HCT116 (cell line): Measurements from ENCODE around the gene BFSP2. TPM values are rescaled to one million over a fixed set of nuclear protein-coding genes. Genes with fewer than 3 reads are reported as not detected.

Source experiments
- ATAC-seq: fragments of 200-7000 bp; cut with Tn5 transposase; 2 replicates; pipeline ENCODE4 v1.9.1; 2020; ENCODE audit warnings: mild to moderate bottlenecking, moderate library complexity
- BruUV-seq: library from RNA; stranded (reverse); fragments of 400-500 nt; replicated peaks from 2 replicates; lab custom pipeline; 2021; lab: Mats Ljungman, UMichigan
- CTCF ChIA-PET: fragments of 300-600 bp; sonication (Branson Sonifier 250); formaldehyde crosslinking; loops from one replicate; lab custom pipeline; 2021; ENCODE audit warnings: antibody characterized with exemption; lab: Charles Lee
- POLR2A ChIA-PET: fragments of 300-600, 350-600 bp; sonication (Branson Sonifier 250); formaldehyde crosslinking; loops from one replicate; lab custom pipeline; 2021; ENCODE audit warnings: antibody characterized with exemption; lab: Charles Lee
- RAD21 ChIA-PET, 2 experiments: fragments of 300-600 bp; sonication (Branson Sonifier 250); formaldehyde crosslinking; loops; one replicate each; lab custom pipeline; 2023; ENCODE audit warnings: low total read pairs in 2 of 2; ENCODE audit not compliant: uncharacterized antibody in 2 of 2, unreplicated experiment in 2 of 2, low non-redundant PET in 1 of 2; lab: Charles Lee
- DNase-seq: peaks from one replicate; pipeline ENCODE4 v3.0.0-alpha.2; 2010; ENCODE audit warnings: low read depth, low spot score
- H2AFZ ChIP-seq: fragments of 200-600 bp; shearing (Covaris generic), sonication (generic); 2 replicates; pipeline ENCODE4 v1.6.1; 2017; ENCODE audit warnings: low read depth, mixed run types, mixed read lengths, antibody characterized with exemption, low read length; ENCODE audit not compliant: poor library complexity, severe bottlenecking
- H3K27ac ChIP-seq: 2 replicates; pipeline ENCODE4 v1.5.1; 2012; ENCODE audit warnings: low read depth, low read length
- H3K27me3 ChIP-seq: fragments of 200-600 bp; sonication (generic); 2 replicates; pipeline ENCODE4 v1.6.1; 2016; ENCODE audit warnings: mixed run types, low read length, mixed read lengths; ENCODE audit not compliant: insufficient read depth
- H3K36me3 ChIP-seq, 2 experiments: fragments of 200-500 bp in 1 of 2; fragments of 200-600 bp in 1 of 2; sonication (Bioruptor generic) in 1 of 2; sonication (generic) in 1 of 2; 2 replicates each; pipeline versions ENCODE4 v1.5.1 to v1.6.1; 2014 to 2016; ENCODE audit warnings: low read length in 2 of 2, inconsistent platforms in 1 of 2, mixed read lengths in 1 of 2, mixed run types in 1 of 2; ENCODE audit not compliant: insufficient read depth in 2 of 2, control insufficient read depth in 1 of 2
- H3K4me1 ChIP-seq, 2 experiments: fragments of 200-600 bp in 1 of 2; sonication (generic) in 1 of 2; 2 replicates each; pipeline versions ENCODE4 v1.5.1 to v1.6.1; 2012 to 2017; ENCODE audit warnings: low read length in 2 of 2, inconsistent platforms in 1 of 2, mild to moderate bottlenecking in 1 of 2, mixed read lengths in 1 of 2, mixed run types in 1 of 2, moderate library complexity in 1 of 2; ENCODE audit not compliant: insufficient read depth in 2 of 2, control insufficient read depth in 1 of 2
- H3K4me2 ChIP-seq: fragments of 200-600 bp; sonication (generic); 2 replicates; pipeline ENCODE4 v1.6.1; 2017; ENCODE audit warnings: mixed run types, low read length, mixed read lengths
- H3K4me3 ChIP-seq, 2 experiments: fragments of 200-600 bp in 1 of 2; sonication (generic) in 1 of 2; replicated peaks in 1 of 2; 2 replicates each; pipeline ENCODE4 v1.5.1; 2011 to 2016; ENCODE audit warnings: low read length in 2 of 2, control low read depth in 1 of 2, low read depth in 1 of 2, mild to moderate bottlenecking in 1 of 2, mixed read lengths in 1 of 2, mixed run types in 1 of 2
- H3K79me2 ChIP-seq: fragments of 200-600 bp; sonication (generic); 2 replicates; pipeline ENCODE4 v1.6.1; 2017; ENCODE audit warnings: mild to moderate bottlenecking, mixed run types, low read length, moderate library complexity, mixed read lengths; ENCODE audit not compliant: insufficient read depth
- H3K9ac ChIP-seq: fragments of 200-600 bp; sonication (generic); 2 replicates; pipeline ENCODE4 v1.6.1; 2016; ENCODE audit warnings: low read length, mixed read lengths
- H3K9me2 ChIP-seq: fragments of 200-600 bp; sonication (generic), shearing (Covaris generic); 2 replicates; pipeline ENCODE4 v1.6.1; 2017; ENCODE audit warnings: mixed run types, mild to moderate bottlenecking, moderate library complexity; ENCODE audit not compliant: insufficient read depth
- H3K9me3 ChIP-seq, 2 experiments: fragments of 200-500 bp in 1 of 2; fragments of 200-600 bp in 1 of 2; sonication (Bioruptor generic) in 1 of 2; sonication (generic) in 1 of 2; 2 replicates each; pipeline ENCODE4 v1.6.1; 2014 to 2017; ENCODE audit warnings: low read length in 2 of 2, mixed read lengths in 2 of 2, inconsistent platforms in 1 of 2, low read depth in 1 of 2, mild to moderate bottlenecking in 1 of 2, mixed run types in 1 of 2, moderate library complexity in 1 of 2; ENCODE audit not compliant: control insufficient read depth in 1 of 2, insufficient read depth in 1 of 2
- H4K20me1 ChIP-seq: fragments of 200-600 bp; sonication (generic), shearing (Covaris generic); 2 replicates; pipeline ENCODE4 v1.6.1; 2017; ENCODE audit warnings: mixed run types, mild to moderate bottlenecking, moderate library complexity; ENCODE audit not compliant: insufficient read depth
- CEBPB ChIP-seq: IDR thresholded peaks from 2 replicates; pipeline ENCODE4 v1.6.1; 2012; ENCODE audit warnings: low read depth
- CTCF ChIP-seq, 3 experiments: fragments of 200-600 bp in 1 of 3; sonication (generic) in 1 of 3; IDR thresholded peaks in 2 of 3; conservative IDR thresholded peaks in 1 of 3; 2 replicates each; pipeline ENCODE4 v1.5.1; 2012 to 2017; ENCODE audit warnings: low read depth in 2 of 3, low read length in 2 of 3, antibody characterized with exemption in 1 of 3, borderline replicate concordance in 1 of 3, control low read depth in 1 of 3, mild to moderate bottlenecking in 1 of 3, mixed read lengths in 1 of 3, mixed run types in 1 of 3, moderate library complexity in 1 of 3; ENCODE audit not compliant: insufficient read depth in 1 of 3
- EGR1 ChIP-seq: IDR thresholded peaks from 2 replicates; pipeline ENCODE4 v1.6.1; 2012; ENCODE audit warnings: low read depth
- ELF1 ChIP-seq: IDR thresholded peaks from 2 replicates; pipeline ENCODE4 v1.6.1; 2012; ENCODE audit warnings: low read depth, borderline replicate concordance
- EZH2 ChIP-seq: fragments of 200-600 bp; sonication (generic); IDR thresholded peaks from 2 replicates; pipeline ENCODE4 v1.6.1; 2017; ENCODE audit warnings: antibody characterized with exemption, mixed run types
- EZH2phosphoT487 ChIP-seq: fragments of 200-600 bp; IDR thresholded peaks from 2 replicates; pipeline ENCODE4 v1.6.1; 2018; ENCODE audit warnings: antibody characterized with exemption, borderline replicate concordance
- FOSL1 ChIP-seq: IDR thresholded peaks from 2 replicates; pipeline ENCODE4 v1.6.1; 2012; ENCODE audit warnings: low read depth
- JUND ChIP-seq: IDR thresholded peaks from 2 replicates; pipeline ENCODE4 v1.6.1; 2012
- MAX ChIP-seq: IDR thresholded peaks from 2 replicates; pipeline ENCODE4 v1.6.1; 2012
- POLR2AphosphoS5 ChIP-seq: IDR thresholded peaks from 2 replicates; pipeline ENCODE4 v1.6.1; 2011; ENCODE audit warnings: mild to moderate bottlenecking, low read depth, low read length, moderate library complexity
- RAD21 ChIP-seq: IDR thresholded peaks from 2 replicates; pipeline ENCODE4 v1.6.1; 2012; ENCODE audit warnings: low read depth, mild to moderate bottlenecking
- REST ChIP-seq: IDR thresholded peaks from 2 replicates; pipeline ENCODE4 v1.6.1; 2012; ENCODE audit warnings: low read depth
- SIN3A ChIP-seq: IDR thresholded peaks from 2 replicates; pipeline ENCODE4 v1.6.1; 2012; ENCODE audit warnings: low read depth
- SP1 ChIP-seq: IDR thresholded peaks from 2 replicates; pipeline ENCODE4 v1.6.1; 2012; ENCODE audit warnings: low read depth
- SRF ChIP-seq: IDR thresholded peaks from 2 replicates; pipeline ENCODE4 v1.6.1; 2012; ENCODE audit warnings: low read depth
- TCF7L2 ChIP-seq: IDR thresholded peaks from 2 replicates; pipeline ENCODE4 v1.7.0; 2011; ENCODE audit warnings: borderline replicate concordance, inconsistent platforms; ENCODE audit not compliant: insufficient read depth, insufficient read length; ENCODE audit errors: extremely low read depth
- YY1 ChIP-seq: IDR thresholded peaks from 2 replicates; pipeline ENCODE4 v1.6.1; 2011; ENCODE audit warnings: low read length, low read depth, moderate library complexity, mild to moderate bottlenecking; ENCODE audit not compliant: insufficient replicate concordance; ENCODE audit errors: extremely low read depth
- ZBTB33 ChIP-seq: IDR thresholded peaks from 2 replicates; pipeline ENCODE4 v1.6.1; 2011; ENCODE audit warnings: mild to moderate bottlenecking, low read length, moderate library complexity; ENCODE audit not compliant: insufficient replicate concordance; ENCODE audit errors: extremely low read depth
- ZFX ChIP-seq: fragments of 450-650 bp; IDR thresholded peaks from 2 replicates; pipeline ENCODE4 v1.6.1; 2017
- ZNF274 ChIP-seq: fragments of 200-500 bp; sonication (Bioruptor generic); IDR thresholded peaks from 2 replicates; pipeline ENCODE4 v1.6.1; 2014; ENCODE audit warnings: mild to moderate bottlenecking, low read depth, low read length, inconsistent platforms
- intact Hi-C: fragments of 100-400 bp; cut with micrococcal nuclease; formaldehyde crosslinking; loops from 2 replicates; pipeline ENCODE4 v1.10.0; 2022
- total RNA-seq: library from RNA; stranded (reverse); gene quantifications from one replicate; pipeline ENCODE4 v1.2.1, GENCODE V29; 2021; ENCODE audit not compliant: unreplicated experiment

BFSP2 gene
- total RNA-seq, 1 experiment from 2014 or later: not detected

- CTCF ChIA-PET: interaction anchor here (1.0 kb wide), 1 partner anchor 20 kb away, joined by 3 read pairs; no protein-coding TSS in a partner anchor
- DNase-seq: no peak
- H3K36me3 ChIP-seq: no peaks in the 10 kb centered on the region
- no peaks in the 10 kb centered on the region for H3K79me2 ChIP-seq
- H3K4me3 ChIP-seq: no peak overlapping the region
- no peaks in the 10 kb centered on the region for H3K27me3 ChIP-seq
- no peak for TF ChIP-seq REST
- TF ChIP-seq ZBTB33: no peak
- TF ChIP-seq FOSL1: no peak
- TF ChIP-seq EGR1: no peak
- no peak for TF ChIP-seq EZH2phosphoT487
- TF ChIP-seq SP1: no peak
- TF ChIP-seq ELF1: no peak
- no peak for TF ChIP-seq EZH2
- no peak for TF ChIP-seq TCF7L2
- TF ChIP-seq SRF: no peak
- no peak for TF ChIP-seq CTCF (IDR thresholded peaks at IDR 0.05 in 2 of 3, conservative IDR thresholded peaks at IDR 0.05 in 1 of 3; ENCODE audit: borderline replicate concordance in 1 of 3, insufficient read depth in 1 of 3, low read depth in 2 of 3, low read length in 2 of 3)
- no peak for TF ChIP-seq RAD21
- TF ChIP-seq CEBPB: no peak
- TF ChIP-seq ZNF274: no peak
- TF ChIP-seq JUND: no peak
- no peak for TF ChIP-seq ZFX
- TF ChIP-seq YY1: no peak
- TF ChIP-seq SIN3A: no peak
- no peak for TF ChIP-seq MAX
- no peak for TF ChIP-seq POLR2AphosphoS5
- H3K4me1 ChIP-seq: peaks cover 0 to 7% of the 10 kb centered on the region in 2 experiments; a peak in 2 of 4 replicates
- H3K9ac ChIP-seq: no peak overlapping the region
- no peak overlapping the region for H3K4me2 ChIP-seq
- RAD21 ChIA-PET: no interaction called here
- no TSS peak for BruUV-seq
- no peak overlapping the region for H3K27ac ChIP-seq
- no peaks in the 10 kb centered on the region for H4K20me1 ChIP-seq
- H2AFZ ChIP-seq: no peak overlapping the region
- no peaks in the 10 kb centered on the region for H3K9me2 ChIP-seq
- intact Hi-C loops: loop anchor here (10.0 kb wide), 1 partner anchor 360 kb away; the partner anchor contains the start of gene SRPRB
- POLR2A ChIA-PET: no interaction called here
- ATAC-seq: no peak
- H3K9me3 ChIP-seq: no peaks in the 10 kb centered on the region
Measured at GRCh38 chr3:133445108-133445507, 45.3 kb downstream of the BFSP2 start.
